ENCODE measurements around the gene VNN1. TPM values are rescaled to one million over a fixed set of nuclear protein-coding genes. Genes with fewer than 3 reads are reported as not detected.

Gene VNN1
- total RNA-seq, 2 experiments from 2014 or later = not detected

DNA sequence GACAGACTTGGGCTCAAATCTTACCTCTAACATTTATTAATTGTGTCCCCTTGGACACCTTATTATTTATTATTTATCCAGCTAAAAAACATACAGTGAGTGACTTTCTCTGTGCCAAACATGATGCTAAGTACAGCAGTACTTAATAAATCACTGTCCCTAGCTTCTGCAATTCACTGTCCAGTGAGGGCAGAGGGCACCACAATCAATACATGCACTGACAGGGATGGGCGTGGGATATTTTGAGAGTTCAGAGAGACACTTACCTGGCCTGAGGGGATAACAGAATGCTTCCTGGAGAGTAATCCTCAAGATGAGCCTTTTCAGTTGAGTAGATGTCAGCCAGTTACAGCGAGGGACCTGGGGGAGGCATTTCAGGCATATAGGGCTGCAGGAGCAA lies 80.5 kb downstream of the VNN1 start:
- POLR2A ChIA-PET = no interaction called here

More for the DNA sequence above, 80.5 kb downstream of the VNN1 start:
- no peaks in the 10 kb centered on the region for H3K36me3 Mint-ChIP-seq (ENCODE audit: low read depth)
- no peak overlapping the region for H3K4me3 Mint-ChIP-seq
- TF ChIP-seq CTCF (IDR thresholded peaks at IDR 0.05) = no peak
- intact Hi-C loops (cut with micrococcal nuclease) = no loop called here
- H3K27me3 Mint-ChIP-seq = peaks cover 24% of the 10 kb centered on the region
- ATAC-seq (no peak), DNase-seq (no peak)
- CTCF ChIA-PET = interaction anchor here (1.2 kb wide), 1 partner anchor 13 kb away, joined by 3 read pairs; no protein-coding TSS in a partner anchor
- no peak overlapping the region for H3K27ac Mint-ChIP-seq
- no peaks in the 10 kb centered on the region for H3K9me3 Mint-ChIP-seq
- H3K4me1 Mint-ChIP-seq (ENCODE audit: low read depth) = no peaks in the 10 kb centered on the region

Other genes with a start within 250 kb of the VNN1 start
- gene STX7, start 200.9 kb downstream of the VNN1 start, total RNA-seq = 10 to 100 TPM; 11.8 to 15.1 TPM
- gene TAAR9, start 175.8 kb downstream of the VNN1 start, total RNA-seq = not detected
- not detected for gene TAAR8, start 161.4 kb downstream of the VNN1 start, total RNA-seq
- not detected for gene TAAR6, start 143.7 kb downstream of the VNN1 start, total RNA-seq
- not detected for gene TAAR5, start 124.3 kb downstream of the VNN1 start, total RNA-seq
- gene TAAR2, start 89.8 kb downstream of the VNN1 start, total RNA-seq = not detected
- not detected for gene TAAR1, start 54.9 kb downstream of the VNN1 start, total RNA-seq
- 10 to 100 TPM; 10.5 to 11.7 TPM for gene VNN2, start 43.8 kb upstream of the VNN1 start, total RNA-seq
- gene SLC18B1, start 84.6 kb upstream of the VNN1 start, total RNA-seq = 1 to 10 TPM; 7.0 to 8.5 TPM
- gene RPS12, start 100.5 kb upstream of the VNN1 start, total RNA-seq = 1,000 to 10,000 TPM; 2,058 to 2,107 TPM